HepG2 (cell line): ENCODE measurements around the gene SERTAD2. TPM values are rescaled to one million over a fixed set of nuclear protein-coding genes. Genes with fewer than 3 reads are reported as not detected.

ENCODE experiments used
- ATAC-seq: fragments of 200-7000 bp; cut with Tn5 transposase; 3 replicates; pipeline ENCODE4 v1.9.1; 2020; ENCODE audit warnings: mild to moderate bottlenecking, moderate library complexity
- BruUV-seq: library from RNA; stranded (reverse); fragments of 400-500 nt; replicated peaks from 2 replicates; lab custom pipeline; 2021; lab: Mats Ljungman, UMichigan
- CTCF ChIA-PET: fragments of 300-600 bp; formaldehyde crosslinking; extraction: SDS; loops from one replicate; lab custom pipeline; 2021; ENCODE audit warnings: low total read pairs, inconsistent platforms, low intra/inter-chr PET ratio; lab: Yijun Ruan, JAX
- POLR2A ChIA-PET: fragments of 350-600 bp; sonication (Branson Sonifier 250); formaldehyde crosslinking; loops from one replicate; lab custom pipeline; 2020; ENCODE audit warnings: antibody characterized with exemption, inconsistent platforms; lab: Yijun Ruan, JAX
- DNase-seq: peaks from one replicate; pipeline ENCODE4 v3.0.0-alpha.2; 2015; ENCODE audit warnings: low spot score
- FAIRE-seq: peaks from 3 replicates; lab custom pipeline; 2011; peaks lifted over from hg19 to GRCh38; lab: Jason Lieb, UNC
- H2AFZ ChIP-seq: one replicate; pipeline ENCODE4 v1.6.1; 2011; ENCODE audit warnings: low read length, inconsistent platforms
- H3K27ac ChIP-seq: fragments of 300-600 bp; 3 replicates; pipeline ENCODE4 v1.8.0; 2011; ENCODE audit warnings: mixed run types, mild to moderate bottlenecking, mixed read lengths, low read length, inconsistent platforms; ENCODE audit not compliant: insufficient read depth; ENCODE audit errors: extremely low read length
- H3K27me3 ChIP-seq, 2 experiments: fragments of 200-600 bp in 1 of 2; 2 replicates in 1 of 2; 3 replicates in 1 of 2; pipeline versions ENCODE4 v1.6.0 to v1.8.0; 2011; ENCODE audit warnings: low read length in 2 of 2, mild to moderate bottlenecking in 2 of 2, moderate library complexity in 2 of 2, inconsistent platforms in 1 of 2; ENCODE audit not compliant: insufficient read depth in 2 of 2, control insufficient read depth in 1 of 2
- H3K36me3 ChIP-seq, 2 experiments: fragments of 200-600 bp in 1 of 2; replicated peaks in 1 of 2; 2 replicates in 1 of 2; 3 replicates in 1 of 2; pipeline versions ENCODE4 v1.5.1 to v1.8.0; 2011; ENCODE audit warnings: low read length in 2 of 2, inconsistent platforms in 1 of 2; ENCODE audit not compliant: insufficient read depth in 2 of 2, control insufficient read depth in 1 of 2
- H3K4me1 ChIP-seq: 2 replicates; pipeline ENCODE4 v1.5.1; 2012; ENCODE audit warnings: low read length, inconsistent platforms; ENCODE audit not compliant: insufficient read depth
- H3K4me2 ChIP-seq: 2 replicates; pipeline ENCODE4 v1.6.0; 2011; ENCODE audit warnings: low read depth, low read length, inconsistent platforms
- H3K4me3 ChIP-seq, 3 experiments: fragments of 200-600 bp in 1 of 3; sonication (generic), shearing (Covaris generic) in 1 of 3; replicated peaks in 1 of 3; 2 replicates each; pipeline ENCODE4 v1.5.1; 2011 to 2016; ENCODE audit warnings: low read length in 3 of 3, inconsistent platforms in 2 of 3, low read depth in 2 of 3, mild to moderate bottlenecking in 2 of 3, control low read depth in 1 of 3, mixed read lengths in 1 of 3; ENCODE audit not compliant: insufficient read depth in 1 of 3
- H3K79me2 ChIP-seq: one replicate; pipeline ENCODE4 v1.6.1; 2011; ENCODE audit warnings: low read length, inconsistent platforms; ENCODE audit not compliant: insufficient read depth
- H3K9ac ChIP-seq: 2 replicates; pipeline ENCODE4 v1.6.0; 2011; ENCODE audit warnings: mild to moderate bottlenecking, low read depth, low read length, inconsistent platforms; ENCODE audit not compliant: insufficient read depth
- H3K9me3 ChIP-seq: 2 replicates; pipeline ENCODE4 v1.5.1; 2012; ENCODE audit warnings: mild to moderate bottlenecking, low read length
- H4K20me1 ChIP-seq: 2 replicates; pipeline ENCODE4 v1.6.0; 2011; ENCODE audit warnings: inconsistent platforms, mild to moderate bottlenecking, low read length, moderate library complexity; ENCODE audit not compliant: insufficient read depth
- AFF4 ChIP-seq: sonication (generic); formaldehyde crosslinking; IDR thresholded peaks from 2 replicates; pipeline ENCODE4 v1.4.0; 2020; ENCODE audit warnings: missing genetic modification reagents
- ARID3A ChIP-seq: IDR thresholded peaks from 2 replicates; pipeline ENCODE4 v1.6.1; 2012; ENCODE audit warnings: low read depth, low read length, improper control_type of control experiment
- GATAD1 ChIP-seq: IDR thresholded peaks from 2 replicates; pipeline ENCODE4 v1.6.1; 2016; ENCODE audit warnings: missing genetic modification reagents, missing compliant biosample characterization
- RAD21 ChIP-seq: fragments of 450-650 bp; formaldehyde crosslinking; IDR thresholded peaks from 2 replicates; pipeline ENCODE4 v1.5.0; 2020; ENCODE audit warnings: mild to moderate bottlenecking
- ZNF318 ChIP-seq: sonication (generic); formaldehyde crosslinking; IDR thresholded peaks from 2 replicates; pipeline ENCODE4 v1.4.0; 2020; ENCODE audit warnings: mild to moderate bottlenecking, missing genetic modification reagents
- ZNF382 ChIP-seq: sonication (generic); formaldehyde crosslinking; IDR thresholded peaks from 2 replicates; pipeline ENCODE4 v1.5.0; 2020; ENCODE audit warnings: missing genetic modification reagents, mild to moderate bottlenecking, borderline replicate concordance
- WGBS: methylation state at CpG from one replicate; pipeline ENCODE4 v1.1.6; 2017; ENCODE audit warnings: low lambda C conversion rate; 5-methylcytosine and 5-hydroxymethylcytosine counted together
- in situ Hi-C: cut with HindIII; loops from 2 replicates; pipeline ENCODE4 v1.10.0; 2017; ENCODE audit warnings: low pct_unique_long_range_greater_than_20kb; ENCODE audit not compliant: extremely low pct_ligation_motif_present
- intact Hi-C: fragments of 100-400 bp; cut with micrococcal nuclease; formaldehyde crosslinking; loops from one replicate; pipeline ENCODE4 v1.10.0; 2022; ENCODE audit not compliant: unreplicated experiment
- polyA plus RNA-seq, 8 experiments: library from polyadenylated mRNA; depleted of rRNA in 3 of 8; stranded (reverse) in 7 of 8; unstranded in 1 of 8; fragments of >200 nt; fragmentation: Illumina TruSeq in 4 of 8; extraction: Trizol in 4 of 8; gene quantifications; 2 replicates each; pipeline versions ENCODE4 v1.2.1 to v1.2.3, GENCODE V29; 2011 to 2016; ENCODE audit warnings: low read depth in 4 of 8, missing spikeins in 1 of 8, mixed read lengths in 1 of 8; ENCODE audit not compliant: insufficient read depth in 1 of 8
- total RNA-seq, 5 experiments: library from RNA; depleted of rRNA; stranded (reverse); fragments of >200 nt; fragmentation: Illumina TruSeq; extraction: Trizol; gene quantifications; 2 replicates each; pipeline ENCODE4 v1.2.3, GENCODE V29; 2016; ENCODE audit warnings: low read depth in 1 of 5

The SERTAD2 gene
- total and polyA plus RNA-seq, 2 of the 13 experiments (the other 11 are each of a cell fraction or from before 2014, with no cell fraction given): 6.7 to 22.6 TPM

- no peak for TF ChIP-seq ZNF318 (CRISPR knock-in tag)
- TF ChIP-seq GATAD1 (CRISPR knock-in tag): peak; percentile 6; the same call in 1 of the 2 replicates
- TF ChIP-seq, all 625 proteins: peak for 3
Observed at GRCh38 chr2:64655873-64656272, 2.2 kb upstream of the SERTAD2 start (continued).

GRCh38 chr2:64655018-64655664, 1.4 kb upstream of the SERTAD2 start:
- no peak for FAIRE-seq
- H3K4me2 ChIP-seq: peak overlapping the region; percentile 90
- peak overlapping the region; percentile 96 for H3K9ac ChIP-seq
- peak overlapping the region; percentile 92 to 97 (median 94) for H3K4me3 ChIP-seq
- POLR2A ChIA-PET: interaction anchor here (0.9 to 9.0 kb wide), 22 partner anchors 9 to 782 kb away, joined by 3 to 282 read pairs (median 12); partner anchors contain the start of gene RAB1A
- H3K36me3 ChIP-seq: no peaks in the 10 kb centered on the region
- peak overlapping the region; percentile 92 for H3K27ac ChIP-seq
- in situ Hi-C loops (no loop called here), intact Hi-C loops (loop anchor here (2.0 kb wide), 2 partner anchors 14 to 96 kb away; no protein-coding TSS in a partner anchor)
- no peaks in the 10 kb centered on the region; a peak in 1 of 5 replicates for H3K27me3 ChIP-seq
- TSS peak; percentile 82 for BruUV-seq
- CTCF ChIA-PET: no interaction called here
- no peak overlapping the region for H2AFZ ChIP-seq
- H3K9me3 ChIP-seq: no peaks in the 10 kb centered on the region
- no peak for ATAC-seq
- peak; percentile 42 for DNase-seq
- WGBS: 34% methylated on average over 7 of the region's 7 CpGs
- H3K4me1 ChIP-seq: peaks cover 65% of the 10 kb centered on the region
- H3K79me2 ChIP-seq: peaks cover 37% of the 10 kb centered on the region
- peaks cover 27% of the 10 kb centered on the region for H4K20me1 ChIP-seq
- TF ChIP-seq AFF4 (CRISPR knock-in tag) (no peak), ARID3A (peak; percentile 12; the same call in 1 of the 2 replicates), ZNF382 (CRISPR knock-in tag) (0 out of 2 replicates have a peak, but pooled peaks have one; percentile 22), RAD21 (0 out of 2 replicates have a peak, but pooled peaks have one; percentile 15)
